Measurements from ENCODE around the gene KCNAB2.

Gene KCNAB2

DNA sequence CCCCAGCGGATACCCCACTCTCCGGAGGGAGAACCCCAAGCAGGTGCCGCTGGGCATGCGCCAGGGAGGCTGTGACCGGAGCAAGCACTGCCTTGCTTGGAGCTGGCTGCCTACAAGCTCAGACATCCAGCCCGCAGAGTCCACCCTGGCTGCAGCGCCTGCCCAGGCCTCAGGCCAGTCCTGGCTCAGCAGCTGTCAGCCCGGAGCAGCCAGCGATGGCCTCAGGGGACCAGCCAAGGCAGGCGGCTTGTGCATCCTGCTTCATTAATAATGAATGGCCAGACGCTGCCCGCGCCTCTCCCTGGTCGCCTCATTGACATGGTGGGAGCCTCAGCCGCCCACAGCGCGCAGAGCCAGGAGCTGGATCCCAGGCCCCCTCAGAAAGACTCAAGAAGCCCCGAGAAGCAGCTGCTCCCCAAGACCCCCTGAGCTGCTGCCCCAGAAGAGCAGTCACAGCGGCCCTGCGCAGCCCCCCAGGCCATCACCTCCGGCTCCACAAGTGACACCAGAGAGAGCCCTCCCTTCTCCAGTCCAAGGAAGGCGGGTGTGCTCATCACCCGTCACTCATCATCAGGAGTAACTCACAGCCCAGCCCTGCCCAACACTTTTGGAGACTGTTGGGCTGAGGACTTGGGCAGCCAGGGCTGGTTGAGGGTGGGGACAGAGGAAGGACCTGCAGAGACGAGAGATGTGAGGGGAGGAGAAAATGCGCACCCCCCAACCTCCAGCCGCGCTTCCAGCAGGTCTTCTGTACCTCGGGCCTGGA, 19.6 kb downstream of the KCNAB2 start:
- TF ChIP-seq SIN3A (IDR thresholded peaks at IDR 0.05; ENCODE audit: borderline replicate concordance, insufficient read depth, low read length), result no peak

GRCh38 chr1:6066680-6067079, 21.0 kb downstream of the KCNAB2 start:
- TF ChIP-seq TAF1 (IDR thresholded peaks at IDR 0.05; ENCODE audit: borderline replicate concordance, insufficient read depth, low read length), result no peak
- no peak for TF ChIP-seq REST (IDR thresholded peaks at IDR 0.05; ENCODE audit: insufficient read depth in 1 of 2, low read depth in 2 of 2, low read length in 2 of 2)
- TF ChIP-seq POLR2AphosphoS5 (IDR thresholded peaks at IDR 0.05; ENCODE audit: low read depth, low read length), result no peak

DNA sequence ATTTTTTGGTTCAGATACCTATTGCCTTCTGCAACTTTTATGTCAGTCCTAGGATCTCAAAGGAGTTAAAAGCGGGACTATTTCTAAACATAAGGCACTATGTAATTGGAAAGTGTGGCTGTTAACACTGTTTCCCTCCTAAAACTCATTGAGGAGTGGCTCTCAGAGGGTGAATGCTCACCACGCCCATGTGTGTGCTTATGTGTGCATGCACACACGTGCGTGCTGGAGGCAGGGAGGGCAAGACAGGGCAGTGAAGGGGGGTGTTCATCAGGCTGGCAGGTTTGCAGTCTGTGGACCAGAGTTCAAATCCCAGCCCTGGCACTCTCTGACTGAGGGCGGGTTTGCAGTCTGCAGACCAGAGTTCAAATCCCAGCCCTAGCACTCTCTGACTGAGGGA, 22.4 kb downstream of the KCNAB2 start:
- TF ChIP-seq FOXP2 (optimal IDR thresholded peaks at IDR 0.05; ENCODE audit: borderline replicate concordance, extremely low read depth, extremely low read length, insufficient read depth), result no peak
- TF ChIP-seq POLR2AphosphoS5 (IDR thresholded peaks at IDR 0.05; ENCODE audit: low read depth, low read length), result no peak
- no peak for TF ChIP-seq REST (IDR thresholded peaks at IDR 0.05; ENCODE audit: insufficient read depth in 1 of 2, low read depth in 2 of 2, low read length in 2 of 2)
- TF ChIP-seq SIN3A (IDR thresholded peaks at IDR 0.05; ENCODE audit: borderline replicate concordance, insufficient read depth, low read length), result no peak
- TF ChIP-seq TAF1 (IDR thresholded peaks at IDR 0.05; ENCODE audit: borderline replicate concordance, insufficient read depth, low read length), result no peak

GRCh38 chr1:6068932-6069331, 23.2 kb downstream of the KCNAB2 start:
- TF ChIP-seq FOXP2 (optimal IDR thresholded peaks at IDR 0.05; ENCODE audit: borderline replicate concordance, extremely low read depth, extremely low read length, insufficient read depth), result no peak
- TF ChIP-seq POLR2AphosphoS5 (IDR thresholded peaks at IDR 0.05; ENCODE audit: low read depth, low read length), result no peak
- TF ChIP-seq SIN3A (IDR thresholded peaks at IDR 0.05; ENCODE audit: borderline replicate concordance, insufficient read depth, low read length), result no peak
- no peak for TF ChIP-seq TAF1 (IDR thresholded peaks at IDR 0.05; ENCODE audit: borderline replicate concordance, insufficient read depth, low read length)
- TF ChIP-seq REST (IDR thresholded peaks at IDR 0.05; ENCODE audit: insufficient read depth in 1 of 2, low read depth in 2 of 2, low read length in 2 of 2), result no peak

- TF ChIP-seq POLR2AphosphoS5 (IDR thresholded peaks at IDR 0.05; ENCODE audit: low read depth, low read length) (no peak), FOXP2 (optimal IDR thresholded peaks at IDR 0.05; ENCODE audit: borderline replicate concordance, extremely low read depth, extremely low read length, insufficient read depth) (no peak)
Observed at GRCh38 chr1:6069573-6069972, 23.9 kb downstream of the KCNAB2 start.

DNA sequence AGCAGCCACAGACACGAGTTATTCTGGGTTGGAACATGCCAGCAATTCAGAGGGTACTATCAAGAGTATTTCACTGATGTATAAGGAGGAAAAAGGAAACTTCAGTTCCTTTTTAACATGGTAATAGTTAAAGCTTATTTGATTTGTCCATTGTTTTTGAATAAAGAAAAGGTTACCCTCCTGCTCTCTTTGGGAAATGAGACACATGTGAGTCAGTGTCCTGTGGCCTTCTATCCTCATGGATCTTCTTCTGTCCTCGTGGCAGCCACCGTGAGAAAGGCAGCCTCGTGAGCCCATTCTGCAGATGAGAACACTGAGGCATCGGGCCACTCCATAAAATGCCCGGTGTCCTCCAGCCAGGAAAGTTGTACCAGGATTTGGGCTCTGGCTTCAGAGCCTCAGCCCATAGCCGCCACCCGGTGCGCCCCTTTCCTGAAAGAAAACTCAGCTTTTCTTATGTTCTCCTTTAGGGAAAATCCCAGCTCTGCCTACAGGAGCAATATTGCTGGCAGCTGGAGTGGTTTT, 24.8 kb downstream of the KCNAB2 start:
- TF ChIP-seq FOXP2 (optimal IDR thresholded peaks at IDR 0.05; ENCODE audit: borderline replicate concordance, extremely low read depth, extremely low read length, insufficient read depth), result no peak
- TF ChIP-seq TAF1 (IDR thresholded peaks at IDR 0.05; ENCODE audit: borderline replicate concordance, insufficient read depth, low read length), result no peak
- no peak for TF ChIP-seq POLR2AphosphoS5 (IDR thresholded peaks at IDR 0.05; ENCODE audit: low read depth, low read length)
- TF ChIP-seq REST (IDR thresholded peaks at IDR 0.05; ENCODE audit: insufficient read depth in 1 of 2, low read depth in 2 of 2, low read length in 2 of 2), result no peak
- TF ChIP-seq SIN3A (IDR thresholded peaks at IDR 0.05; ENCODE audit: borderline replicate concordance, insufficient read depth, low read length), result no peak

All from PFSK-1 (cell line).